B cell (primary cell): ENCODE measurements around the gene LRRC63.

Experiments
- EZH2 ChIP-seq: IDR thresholded peaks from 2 replicates; pipeline ENCODE4 v1.6.1; 2012; ENCODE audit warnings: borderline replicate concordance, low read depth, mild to moderate bottlenecking, moderate library complexity, low read length; ENCODE audit not compliant: insufficient read depth, poor library complexity, severe bottlenecking
- TF ChIP-seq, protein P1 (sequence below): fragments of 200-600 bp; IDR thresholded peaks from one replicate; pipeline ENCODE4 v1.8.0; 2022; ENCODE audit warnings: antibody characterized with exemption, mild to moderate bottlenecking

DNA sequence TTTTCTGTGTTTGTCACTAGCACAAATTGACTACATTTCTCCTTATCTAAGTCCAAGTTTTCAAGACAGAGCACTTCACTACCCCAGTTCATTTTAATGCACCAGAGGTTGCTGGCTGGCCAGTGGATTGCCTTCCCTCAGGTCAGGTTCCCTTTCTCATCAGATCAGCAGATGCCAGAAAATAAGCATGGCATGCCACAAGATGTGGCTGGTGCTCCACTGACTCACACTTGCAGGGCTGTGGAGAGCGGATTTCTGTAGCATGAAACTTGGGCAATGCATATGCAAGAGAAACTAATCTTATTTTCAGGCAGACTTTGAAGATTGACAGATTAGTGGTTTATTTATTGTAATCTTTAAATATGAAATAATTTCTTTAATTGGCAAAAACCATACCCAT, 95.8 kb downstream of the LRRC63 start:
- TF ChIP-seq, protein P1, sequence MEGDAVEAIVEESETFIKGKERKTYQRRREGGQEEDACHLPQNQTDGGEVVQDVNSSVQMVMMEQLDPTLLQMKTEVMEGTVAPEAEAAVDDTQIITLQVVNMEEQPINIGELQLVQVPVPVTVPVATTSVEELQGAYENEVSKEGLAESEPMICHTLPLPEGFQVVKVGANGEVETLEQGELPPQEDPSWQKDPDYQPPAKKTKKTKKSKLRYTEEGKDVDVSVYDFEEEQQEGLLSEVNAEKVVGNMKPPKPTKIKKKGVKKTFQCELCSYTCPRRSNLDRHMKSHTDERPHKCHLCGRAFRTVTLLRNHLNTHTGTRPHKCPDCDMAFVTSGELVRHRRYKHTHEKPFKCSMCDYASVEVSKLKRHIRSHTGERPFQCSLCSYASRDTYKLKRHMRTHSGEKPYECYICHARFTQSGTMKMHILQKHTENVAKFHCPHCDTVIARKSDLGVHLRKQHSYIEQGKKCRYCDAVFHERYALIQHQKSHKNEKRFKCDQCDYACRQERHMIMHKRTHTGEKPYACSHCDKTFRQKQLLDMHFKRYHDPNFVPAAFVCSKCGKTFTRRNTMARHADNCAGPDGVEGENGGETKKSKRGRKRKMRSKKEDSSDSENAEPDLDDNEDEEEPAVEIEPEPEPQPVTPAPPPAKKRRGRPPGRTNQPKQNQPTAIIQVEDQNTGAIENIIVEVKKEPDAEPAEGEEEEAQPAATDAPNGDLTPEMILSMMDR: no peak
- no peak for TF ChIP-seq EZH2
